ENCODE results near the gene ATG16L2.

GRCh38 chr11:72860010-72860409, 45.8 kb downstream of the ATG16L2 start:
- TF ChIP-seq CTCF (IDR thresholded peaks at IDR 0.05) (no peak), POLR2A (IDR thresholded peaks at IDR 0.05) (no peak)

Data from esophagus squamous epithelium (tissue), 4 donors.